T-cell (primary cell): ENCODE results near the gene LMO4. TPM values are rescaled to one million over a fixed set of nuclear protein-coding genes. Genes with fewer than 3 reads are reported as not detected.

ENCODE experiments used
- ATAC-seq, 4 experiments: fragments of 200-7000 bp in 3 of 4; fragments of 150-1000 bp in 1 of 4; cut with Tn5 transposase; replicated peaks in 1 of 4; 1 replicate in 3 of 4; 2 replicates in 1 of 4; pipeline ENCODE4 v1.10.0; 2021; ENCODE audit warnings: moderate library complexity in 3 of 4, mild to moderate bottlenecking in 2 of 4, moderate number of reproducible peaks in 1 of 4
- CTCF ChIA-PET, 2 donors: fragments of 300-600 bp; sonication (Branson Sonifier 250); formaldehyde crosslinking; loops; one replicate each; lab custom pipeline; 2022; ENCODE audit warnings: antibody characterized with exemption in 2 of 2; lab: Charles Lee
- POLR2A ChIA-PET, 2 donors: fragments of 300-600 bp; sonication (Branson Sonifier 250); formaldehyde crosslinking; loops; one replicate each; lab custom pipeline; 2022; ENCODE audit warnings: antibody characterized with exemption in 2 of 2; lab: Charles Lee
- DNase-seq, 35 experiments: peaks; one replicate each; pipeline versions ENCODE4 v3.0.0 to v3.0.0-alpha.2; 2013 to 2023
- H3K27ac ChIP-seq: one replicate; pipeline ENCODE4 v1.5.1; 2013; ENCODE audit warnings: low read length
- H3K27me3 ChIP-seq, 2 experiments: replicated peaks in 1 of 2; 1 replicate in 1 of 2; 2 replicates in 1 of 2; pipeline versions ENCODE4 v1.6.1 to v1.7.0; 2013; ENCODE audit warnings: low read length in 1 of 2, mixed read lengths in 1 of 2; ENCODE audit not compliant: control insufficient read depth in 2 of 2, insufficient read depth in 2 of 2; ENCODE audit errors: extremely low read depth in 1 of 2
- H3K36me3 ChIP-seq, 2 donors: 1 replicate in 1 of 2; 2 replicates in 1 of 2; pipeline versions ENCODE4 v1.6.1 to v1.7.0; 2013; ENCODE audit warnings: low read length in 1 of 2; ENCODE audit not compliant: control insufficient read depth in 2 of 2, insufficient read depth in 1 of 2; ENCODE audit errors: extremely low read depth in 1 of 2
- H3K4me1 ChIP-seq, 2 experiments: 1 replicate in 1 of 2; 2 replicates in 1 of 2; pipeline versions ENCODE4 v1.6.1 to v1.7.0; 2013; ENCODE audit warnings: low read length in 2 of 2, mixed read lengths in 1 of 2; ENCODE audit not compliant: insufficient read depth in 2 of 2, control insufficient read depth in 1 of 2; ENCODE audit errors: extremely low read depth in 1 of 2
- H3K4me3 ChIP-seq, 2 donors: 1 replicate in 1 of 2; 2 replicates in 1 of 2; pipeline versions ENCODE4 v1.5.1 to v1.7.0; 2013; ENCODE audit warnings: mild to moderate bottlenecking in 2 of 2, low read length in 1 of 2, moderate library complexity in 1 of 2; ENCODE audit not compliant: control insufficient read depth in 1 of 2; ENCODE audit errors: extremely low read depth in 1 of 2
- H3K9me3 ChIP-seq: 2 replicates; pipeline ENCODE4 v1.7.0; 2013
- H3K27ac Mint-ChIP-seq, 2 donors: one replicate each; pipeline ENCODE4 v1.8.0; 2020 to 2021; ENCODE audit warnings: mild to moderate bottlenecking in 2 of 2, mixed read lengths in 2 of 2
- H3K27me3 Mint-ChIP-seq, 2 donors: one replicate each; pipeline ENCODE4 v1.8.0; 2021 to 2022; ENCODE audit warnings: mixed read lengths in 2 of 2
- H3K36me3 Mint-ChIP-seq: one replicate; pipeline ENCODE4 v1.8.0; 2021; ENCODE audit warnings: mixed read lengths
- H3K4me1 Mint-ChIP-seq, 3 donors: one replicate each; pipeline ENCODE4 v1.8.0; 2020 to 2022; ENCODE audit warnings: mixed read lengths in 3 of 3, mild to moderate bottlenecking in 1 of 3
- H3K4me3 Mint-ChIP-seq, 3 donors: one replicate each; pipeline ENCODE4 v1.8.0; 2020 to 2022; ENCODE audit warnings: mild to moderate bottlenecking in 3 of 3, mixed read lengths in 3 of 3, moderate library complexity in 3 of 3
- H3K9me3 Mint-ChIP-seq, 3 donors: one replicate each; pipeline ENCODE4 v1.8.0; 2020 to 2022; ENCODE audit warnings: mixed read lengths in 3 of 3
- WGBS: methylation state at CpG from one replicate; pipeline ENCODE4 v1.1.5; 2013; ENCODE audit warnings: missing lambda C conversion rate; ENCODE audit not compliant: insufficient coverage; 5-methylcytosine and 5-hydroxymethylcytosine counted together
- total RNA-seq, 35 experiments: library from RNA in 6 of 35; stranded (reverse) in 6 of 35; fragments of 120-200 nt in 1 of 35; gene quantifications; one replicate each; pipeline versions ENCODE4 v1.2.1 to v1.2.4 and lab custom pipeline; 2013 to 2026

Gene LMO4
- total RNA-seq, 5 donors from 2014 or later (not counting 1 experiment from before 2014, with no cell fraction given), result 14.4 to 26.2 (median 20.2) TPM

DNA sequence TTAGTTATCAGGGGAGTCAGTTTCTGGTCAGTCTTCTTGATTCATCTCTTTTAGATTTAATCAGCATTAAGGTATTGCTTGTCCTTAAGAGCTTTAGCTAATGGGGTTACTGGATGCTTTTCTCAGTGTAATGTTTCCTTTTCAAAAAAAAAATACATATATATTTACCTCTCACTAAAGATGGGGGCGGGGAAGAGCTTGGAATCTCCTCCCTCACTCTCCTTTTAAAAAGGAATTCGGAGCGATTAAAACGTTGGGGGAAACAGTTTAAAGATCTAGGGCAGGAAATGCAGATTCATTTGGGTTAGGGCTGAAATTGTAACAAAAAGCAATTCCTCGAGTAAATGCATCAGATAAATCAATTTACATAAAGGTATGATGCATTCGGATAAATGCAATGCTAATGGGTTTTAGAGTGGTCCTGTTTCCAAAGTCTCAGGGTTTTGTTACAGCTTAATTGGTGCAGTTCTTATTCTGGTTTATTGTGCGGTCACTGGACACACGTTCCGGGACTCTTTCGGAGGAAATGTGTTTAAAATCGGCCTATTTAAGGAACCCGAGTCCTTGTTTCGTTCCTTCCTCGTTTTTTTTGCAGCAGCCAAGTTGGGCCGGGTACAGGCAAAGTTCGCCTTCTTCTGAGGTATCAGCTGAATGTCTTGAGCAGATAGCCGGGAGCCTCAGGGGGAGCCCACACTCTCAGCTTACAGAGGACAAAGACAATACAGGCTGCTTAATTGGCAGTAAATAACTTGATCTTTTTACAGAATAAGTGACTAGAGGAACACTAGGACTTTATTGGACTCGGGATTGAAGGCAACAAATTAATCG lies 1.6 kb downstream of the LMO4 start:
- Histone ChIP-seq H3K27me3 (peaks cover 0 to 26% of the 10 kb centered on the region in 2 experiments), H3K4me3 (peak overlapping the region; percentile 76 to 78), H3K9me3 (no peaks in the 10 kb centered on the region), H3K36me3 (no peaks in the 10 kb centered on the region), H3K4me1 (peaks cover 36 to 38% of the 10 kb centered on the region in 2 experiments), H3K27ac (peak overlapping the region; percentile 72)
- 4% methylated on average over 12 of the region's 19 CpGs for WGBS
- Mint-ChIP-seq H3K27me3 (peaks cover 0 to 9% of the 10 kb centered on the region in 2 donors), H3K4me3 (peak overlapping the region; percentile 93 to 97 (median 95)), H3K27ac (peak overlapping the region; percentile 92 to 96), H3K9me3 (no peaks in the 10 kb centered on the region), H3K36me3 (no peaks in the 10 kb centered on the region), H3K4me1 (peaks cover 57 to 65% (median 65%) of the 10 kb centered on the region in 3 donors)
- ATAC-seq, result no peak
- ChIA-PET CTCF (interaction anchor here (0.6 to 1.1 kb wide), 7 partner anchors 12 to 1355 kb away, joined by 3 to 5 read pairs (median 3); partner anchors contain the start of gene SH3GLB1 (in 1 of the 2)), POLR2A (interaction anchor here in 1 of 2 donors (0.6 to 0.8 kb wide), 2 partner anchors 89 to 1561 kb away, joined by 3 to 5 read pairs; no protein-coding TSS in a partner anchor)
- peak in 4 of 35 experiments; percentile 4 to 39 (median 8) for DNase-seq

- DNase-seq (peak in 1 of 35 experiments; percentile 10), ATAC-seq (peak in 1 of 4 experiments; percentile 4)
- Histone ChIP-seq H3K36me3 (no peaks in the 10 kb centered on the region), H3K9me3 (no peaks in the 10 kb centered on the region), H3K4me3 (peak overlapping the region; percentile 76 to 81), H3K27me3 (peaks cover 0 to 26% of the 10 kb centered on the region in 2 experiments), H3K4me1 (peaks cover 36 to 38% of the 10 kb centered on the region in 2 experiments), H3K27ac (peak overlapping the region; percentile 72)
- Mint-ChIP-seq H3K27me3 (peaks cover 0 to 9% of the 10 kb centered on the region in 2 donors), H3K36me3 (no peaks in the 10 kb centered on the region), H3K27ac (peak overlapping the region; percentile 92 to 96), H3K9me3 (no peaks in the 10 kb centered on the region), H3K4me1 (peaks cover 61 to 70% (median 64%) of the 10 kb centered on the region in 3 donors), H3K4me3 (peak overlapping the region; percentile 93 to 97 (median 95))
- WGBS, result 0% methylated on average over 2 of the region's 10 CpGs
- CTCF ChIA-PET, result interaction anchor here (0.6 to 0.9 kb wide), 4 partner anchors 17 to 935 kb away, joined by 3 to 5 read pairs (median 4); partner anchors contain the start of gene ODF2L (in 1 of the 2)
- POLR2A ChIA-PET, result no interaction called here
These were observed 2.2 kb downstream of the LMO4 start for GRCh38 chr1:87330885-87331364.

DNA sequence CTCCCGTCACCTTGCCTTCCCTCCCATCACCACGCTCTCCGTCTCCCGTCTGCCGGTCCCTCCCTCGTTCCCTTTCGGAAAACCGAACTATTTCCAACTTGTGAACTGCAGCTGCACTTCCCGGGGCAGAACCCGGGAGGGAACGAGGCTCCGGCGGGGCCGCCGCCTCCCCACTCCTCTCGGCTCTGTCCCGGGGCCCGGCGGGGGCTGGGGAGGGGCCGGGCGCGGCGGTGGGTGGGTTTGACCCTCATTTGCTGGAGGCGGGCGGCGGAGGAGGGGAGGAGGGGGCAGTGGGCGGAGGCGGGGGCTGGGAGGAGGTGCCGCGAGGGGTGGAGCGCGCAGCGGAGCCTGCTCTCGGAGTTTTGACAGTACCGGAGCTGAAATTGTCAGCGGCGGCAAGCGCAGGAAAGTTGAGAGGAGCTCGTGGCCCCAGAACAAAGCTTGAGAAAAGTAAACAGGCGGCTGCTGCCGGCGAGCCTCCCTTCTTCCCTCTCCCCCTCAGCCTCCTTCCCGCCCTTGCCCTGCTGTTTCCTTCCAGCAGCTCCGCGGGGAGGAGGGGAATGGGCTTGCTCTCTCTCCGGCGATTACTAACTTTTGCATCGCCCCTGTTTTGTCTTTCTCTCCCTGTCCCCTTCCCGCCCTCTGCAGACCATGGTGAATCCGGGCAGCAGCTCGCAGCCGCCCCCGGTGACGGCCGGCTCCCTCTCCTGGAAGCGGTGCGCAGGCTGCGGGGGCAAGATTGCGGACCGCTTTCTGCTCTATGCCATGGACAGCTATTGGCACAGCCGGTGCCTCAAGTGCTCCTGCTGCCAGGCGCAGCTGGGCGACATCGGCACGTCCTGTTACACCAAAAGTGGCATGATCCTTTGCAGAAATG lies 2.9 kb downstream of the LMO4 start:
- CTCF ChIA-PET, result interaction anchor here (0.6 to 0.9 kb wide), 4 partner anchors 17 to 935 kb away, joined by 3 to 5 read pairs (median 4); partner anchors contain the start of gene ODF2L (in 1 of the 2)
- no peaks in the 10 kb centered on the region for H3K9me3 Mint-ChIP-seq
- H3K4me3 Mint-ChIP-seq, result peak overlapping the region; percentile 93 to 97 (median 95)
- no peaks in the 10 kb centered on the region for H3K36me3 Mint-ChIP-seq
- peak overlapping the region; percentile 84 to 92 for H3K27ac Mint-ChIP-seq
- under 1% methylated on average over 51 of the region's 65 CpGs for WGBS
- H3K4me1 Mint-ChIP-seq, result peaks cover 62 to 71% (median 63%) of the 10 kb centered on the region in 3 donors
- ATAC-seq (peak; percentile 32 to 36 (median 34)), DNase-seq (peak; percentile 23 to 76 (median 57))
- H3K4me3 ChIP-seq, result peak overlapping the region; percentile 76 to 81
- H3K27me3 Mint-ChIP-seq, result peaks cover 0 to 9% of the 10 kb centered on the region in 2 donors
- POLR2A ChIA-PET, result no interaction called here
- H3K36me3 ChIP-seq, result no peaks in the 10 kb centered on the region
- peaks cover 36 to 38% of the 10 kb centered on the region in 2 experiments for H3K4me1 ChIP-seq
- peak overlapping the region; percentile 65 for H3K27ac ChIP-seq
- H3K27me3 ChIP-seq, result peaks cover 0 to 26% of the 10 kb centered on the region in 2 experiments
- no peaks in the 10 kb centered on the region for H3K9me3 ChIP-seq

GRCh38 chr1:87333692-87334347 lies 5.1 kb downstream of the LMO4 start:
- Mint-ChIP-seq H3K27ac (peak overlapping the region; percentile 74 to 88), H3K36me3 (peaks cover 5% of the 10 kb centered on the region), H3K4me1 (peaks cover 63 to 79% (median 67%) of the 10 kb centered on the region in 3 donors), H3K27me3 (peaks cover 0 to 9% of the 10 kb centered on the region in 2 donors), H3K4me3 (peak overlapping the region; percentile 81 to 97 (median 86)), H3K9me3 (no peaks in the 10 kb centered on the region)
- Histone ChIP-seq H3K4me3 (peak overlapping the region; percentile 2 to 67), H3K9me3 (no peaks in the 10 kb centered on the region), H3K27me3 (peaks cover 0 to 26% of the 10 kb centered on the region in 2 experiments), H3K4me1 (peaks cover 30 to 38% of the 10 kb centered on the region in 2 experiments), H3K36me3 (no peaks in the 10 kb centered on the region), H3K27ac (peak overlapping the region; percentile 51)
- 83% methylated on average over 3 of the region's 10 CpGs for WGBS
- DNase-seq (peak in 1 of 35 experiments; percentile 56), ATAC-seq (no peak)
- CTCF ChIA-PET, result interaction anchor here (0.5 to 0.9 kb wide), 2 partner anchors 9 to 527 kb away, joined by 4 to 5 read pairs; no protein-coding TSS in a partner anchor
- POLR2A ChIA-PET, result no interaction called here

GRCh38 chr1:87334351-87335174 lies 5.9 kb downstream of the LMO4 start:
- CTCF ChIA-PET, result interaction anchor here (0.5 to 2.3 kb wide), 6 partner anchors 8 to 837 kb away, joined by 3 to 16 read pairs (median 4); no protein-coding TSS in a partner anchor
- H3K27ac Mint-ChIP-seq, result peak overlapping the region; percentile 78 to 88

More at GRCh38 chr1:87334351-87335174, 5.9 kb downstream of the LMO4 start:
- H3K4me1 ChIP-seq, result peaks cover 30 to 38% of the 10 kb centered on the region in 2 experiments
- Mint-ChIP-seq H3K27me3 (peaks cover 0 to 9% of the 10 kb centered on the region in 2 donors), H3K9me3 (no peaks in the 10 kb centered on the region), H3K4me1 (peaks cover 63 to 78% (median 66%) of the 10 kb centered on the region in 3 donors), H3K36me3 (peaks cover 10% of the 10 kb centered on the region), H3K4me3 (peak overlapping the region; percentile 81 to 97 (median 86))
- peaks cover 0 to 22% of the 10 kb centered on the region in 2 experiments for H3K27me3 ChIP-seq
- peaks cover 0 to 4% of the 10 kb centered on the region in 2 donors for H3K36me3 ChIP-seq
- WGBS, result 64% methylated on average over 13 of the region's 28 CpGs
- peak in 4 of 35 experiments; percentile 1 to 48 (median 9) for DNase-seq
- H3K9me3 ChIP-seq, result no peaks in the 10 kb centered on the region
- H3K27ac ChIP-seq, result peak overlapping the region; percentile 51
- POLR2A ChIA-PET, result interaction anchor here (0.5 to 0.6 kb wide), 3 partner anchors 35 to 1649 kb away, joined by 3 to 5 read pairs (median 3); no protein-coding TSS in a partner anchor
- peak overlapping the region; percentile 55 to 67 for H3K4me3 ChIP-seq
- peak; percentile 2 to 13 (median 10) for ATAC-seq
